ENCODE measurements around the gene OSGEPL1. TPM values are rescaled to one million over a fixed set of nuclear protein-coding genes. Genes with fewer than 3 reads are reported as not detected.

Gene OSGEPL1
- total and polyA plus RNA-seq, 2 experiments from 2014 or later, result 6.7 to 9.2 TPM

- Histone ChIP-seq H2AFZ (no peak overlapping the region), H3K9me2 (replicated peaks; ENCODE audit: insufficient read depth) (no peaks in the 10 kb centered on the region), H3K27me3 (no peaks in the 10 kb centered on the region), H3K27ac (no peak overlapping the region), H3K36me3 (replicated peaks; ENCODE audit: insufficient read depth, low read depth) (no peaks in the 10 kb centered on the region), H4K20me1 (ENCODE audit: insufficient read depth, poor library complexity, severe bottlenecking) (no peaks in the 10 kb centered on the region), H3K4me1 (ENCODE audit: insufficient read depth) (no peaks in the 10 kb centered on the region), H3K79me2 (peaks cover 6% of the 10 kb centered on the region), H3K9me3 (ENCODE audit: low read depth) (no peaks in the 10 kb centered on the region), H3K4me3 (no peak overlapping the region), H3K4me2 (no peak overlapping the region)
- 87% methylated on average over 2 of the region's 2 CpGs for WGBS (ENCODE audit: low lambda C conversion rate, missing lambda C conversion rate)
- DNase-seq (ENCODE audit: low spot score), result no peak
- no peak for TF ChIP-seq EZH2 (IDR thresholded peaks at IDR 0.05; ENCODE audit: borderline replicate concordance)
- no peak for TF ChIP-seq EZH2phosphoT487 (IDR thresholded peaks at IDR 0.05; ENCODE audit: low read depth, severe bottlenecking, unreplicated experiment)
- TF ChIP-seq, protein P1, sequence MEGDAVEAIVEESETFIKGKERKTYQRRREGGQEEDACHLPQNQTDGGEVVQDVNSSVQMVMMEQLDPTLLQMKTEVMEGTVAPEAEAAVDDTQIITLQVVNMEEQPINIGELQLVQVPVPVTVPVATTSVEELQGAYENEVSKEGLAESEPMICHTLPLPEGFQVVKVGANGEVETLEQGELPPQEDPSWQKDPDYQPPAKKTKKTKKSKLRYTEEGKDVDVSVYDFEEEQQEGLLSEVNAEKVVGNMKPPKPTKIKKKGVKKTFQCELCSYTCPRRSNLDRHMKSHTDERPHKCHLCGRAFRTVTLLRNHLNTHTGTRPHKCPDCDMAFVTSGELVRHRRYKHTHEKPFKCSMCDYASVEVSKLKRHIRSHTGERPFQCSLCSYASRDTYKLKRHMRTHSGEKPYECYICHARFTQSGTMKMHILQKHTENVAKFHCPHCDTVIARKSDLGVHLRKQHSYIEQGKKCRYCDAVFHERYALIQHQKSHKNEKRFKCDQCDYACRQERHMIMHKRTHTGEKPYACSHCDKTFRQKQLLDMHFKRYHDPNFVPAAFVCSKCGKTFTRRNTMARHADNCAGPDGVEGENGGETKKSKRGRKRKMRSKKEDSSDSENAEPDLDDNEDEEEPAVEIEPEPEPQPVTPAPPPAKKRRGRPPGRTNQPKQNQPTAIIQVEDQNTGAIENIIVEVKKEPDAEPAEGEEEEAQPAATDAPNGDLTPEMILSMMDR (IDR thresholded peaks at IDR 0.05; ENCODE audit: poor library complexity), result no peak
Observed at GRCh38 chr2:189799531-189799930, 36.9 kb upstream of the OSGEPL1 start.

GRCh38 chr2:189799030-189799331 lies 36.4 kb upstream of the OSGEPL1 start:
- H3K4me2 ChIP-seq, result no peak overlapping the region

DNA sequence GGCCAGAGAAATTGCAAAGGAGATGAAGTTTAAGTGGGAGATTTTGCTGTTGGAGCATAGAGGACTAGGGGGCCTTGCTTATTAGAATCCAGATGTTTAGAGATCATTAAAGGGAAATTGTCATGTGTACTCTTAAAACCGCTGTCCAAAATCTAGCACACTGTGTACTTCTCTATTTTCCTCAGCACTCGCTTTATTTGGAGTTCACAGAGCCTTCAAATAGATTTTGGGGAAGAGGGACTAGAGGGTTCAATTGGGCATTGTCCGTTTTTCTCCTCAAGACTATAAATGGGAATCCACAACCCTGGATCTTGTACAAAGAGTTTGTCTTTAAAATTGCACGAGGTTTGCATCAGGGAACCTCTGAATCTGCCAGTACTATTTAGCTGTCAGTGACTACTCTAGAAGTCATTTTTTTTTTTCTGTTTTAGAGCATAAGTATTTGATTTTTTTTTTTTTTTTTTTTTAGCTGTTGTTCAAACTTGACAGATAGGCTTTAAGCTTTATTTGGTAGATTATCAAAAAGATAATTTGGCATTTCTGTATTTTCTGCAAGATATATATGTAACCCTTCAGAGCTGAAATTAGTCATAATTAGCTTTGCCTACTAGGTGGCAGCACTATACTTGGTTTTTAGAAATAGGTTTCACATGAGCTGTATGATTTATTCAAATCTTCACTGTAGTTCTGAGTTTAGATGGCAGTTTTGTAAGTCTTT lies 35.9 kb upstream of the OSGEPL1 start:
- Histone ChIP-seq H3K4me2 (no peak overlapping the region), H3K4me3 (no peak overlapping the region), H4K20me1 (ENCODE audit: insufficient read depth, poor library complexity, severe bottlenecking) (no peaks in the 10 kb centered on the region), H3K4me1 (ENCODE audit: insufficient read depth) (no peaks in the 10 kb centered on the region), H3K36me3 (replicated peaks; ENCODE audit: insufficient read depth, low read depth) (no peaks in the 10 kb centered on the region), H3K79me2 (peaks cover 6% of the 10 kb centered on the region), H3K9me2 (replicated peaks; ENCODE audit: insufficient read depth) (no peaks in the 10 kb centered on the region), H3K9me3 (ENCODE audit: low read depth) (no peaks in the 10 kb centered on the region), H2AFZ (no peak overlapping the region), H3K27ac (no peak overlapping the region), H3K27me3 (no peaks in the 10 kb centered on the region)
- peak; percentile 23 for DNase-seq (ENCODE audit: low spot score)
- TF ChIP-seq, protein P1 (IDR thresholded peaks at IDR 0.05; ENCODE audit: poor library complexity), result peak; percentile 61
- no peak for TF ChIP-seq EZH2 (IDR thresholded peaks at IDR 0.05; ENCODE audit: borderline replicate concordance)
- WGBS (ENCODE audit: low lambda C conversion rate, missing lambda C conversion rate), result 89% methylated on average over 4 of the region's 4 CpGs

More at GRCh38 chr2:189799030-189799331, 36.4 kb upstream of the OSGEPL1 start:
- Histone ChIP-seq H3K36me3 (replicated peaks; ENCODE audit: insufficient read depth, low read depth) (no peaks in the 10 kb centered on the region), H3K4me1 (ENCODE audit: insufficient read depth) (no peaks in the 10 kb centered on the region), H4K20me1 (ENCODE audit: insufficient read depth, poor library complexity, severe bottlenecking) (no peaks in the 10 kb centered on the region), H3K9me3 (ENCODE audit: low read depth) (no peaks in the 10 kb centered on the region), H3K79me2 (peaks cover 6% of the 10 kb centered on the region), H2AFZ (no peak overlapping the region), H3K9me2 (replicated peaks; ENCODE audit: insufficient read depth) (no peaks in the 10 kb centered on the region), H3K27ac (no peak overlapping the region), H3K27me3 (no peaks in the 10 kb centered on the region), H3K4me3 (no peak overlapping the region)
- no peak for TF ChIP-seq EZH2 (IDR thresholded peaks at IDR 0.05; ENCODE audit: borderline replicate concordance)
- TF ChIP-seq, protein P1 (IDR thresholded peaks at IDR 0.05; ENCODE audit: poor library complexity), result no peak
- no peak for TF ChIP-seq EZH2phosphoT487 (IDR thresholded peaks at IDR 0.05; ENCODE audit: low read depth, severe bottlenecking, unreplicated experiment)
- DNase-seq (ENCODE audit: low spot score), result no peak
